Neural progenitor cell (in vitro differentiated cells): Measurements from ENCODE around the gene TRAPPC6A. TPM values are rescaled to one million over a fixed set of nuclear protein-coding genes. Genes with fewer than 3 reads are reported as not detected.

ENCODE experiments used
- DNase-seq: peaks from one replicate; pipeline ENCODE4 v3.0.0-alpha.2; 2016; ENCODE audit warnings: low spot score
- H2AFZ ChIP-seq: fragments of 200-600 bp; sonication (generic); replicated peaks from 2 replicates; pipeline ENCODE4 v1.6.1; 2016; ENCODE audit warnings: antibody characterized with exemption
- H3F3A ChIP-seq: fragments of 200-600 bp; sonication (generic); 2 replicates; pipeline ENCODE4 v1.6.1; 2016; ENCODE audit warnings: antibody characterized with exemption, low read depth
- H3K27ac ChIP-seq: fragments of 200-600 bp; sonication (generic); 2 replicates; pipeline ENCODE4 v1.5.1; 2016; ENCODE audit warnings: mild to moderate bottlenecking
- H3K27me3 ChIP-seq: fragments of 200-600 bp; sonication (generic); 2 replicates; pipeline ENCODE4 v1.6.1; 2016; ENCODE audit warnings: mild to moderate bottlenecking, moderate library complexity
- H3K36me3 ChIP-seq: fragments of 200-600 bp; sonication (generic); 2 replicates; pipeline ENCODE4 v1.5.1; 2016
- H3K4me1 ChIP-seq: fragments of 200-600 bp; sonication (generic); 2 replicates; pipeline ENCODE4 v1.6.1; 2016; ENCODE audit warnings: mixed run types
- H3K4me2 ChIP-seq: fragments of 200-600 bp; sonication (generic); 2 replicates; pipeline ENCODE4 v1.6.1; 2016
- H3K4me3 ChIP-seq: fragments of 200-600 bp; sonication (generic); 2 replicates; pipeline ENCODE4 v1.5.1; 2016
- H3K79me2 ChIP-seq: fragments of 200-600 bp; sonication (generic); 2 replicates; pipeline ENCODE4 v1.6.1; 2016; ENCODE audit warnings: low read depth
- H3K9ac ChIP-seq: fragments of 200-600 bp; sonication (generic); 2 replicates; pipeline ENCODE4 v1.6.1; 2016
- H3K9me3 ChIP-seq: fragments of 200-600 bp; sonication (generic); 2 replicates; pipeline ENCODE4 v1.5.1; 2016; ENCODE audit warnings: low read depth
- H4K20me1 ChIP-seq: fragments of 200-600 bp; sonication (generic); 2 replicates; pipeline ENCODE4 v1.6.1; 2016; ENCODE audit warnings: low read depth
- H3K27ac Mint-ChIP-seq: 3 replicates; pipeline ENCODE4 v1.8.0; 2021; ENCODE audit warnings: mixed read lengths
- H3K27me3 Mint-ChIP-seq: 2 replicates; pipeline ENCODE4 v1.8.0; 2022; ENCODE audit warnings: low read depth, mild to moderate bottlenecking, inconsistent platforms, moderate library complexity, mixed read lengths; ENCODE audit not compliant: insufficient read depth
- H3K36me3 Mint-ChIP-seq: 3 replicates; pipeline ENCODE4 v1.8.0; 2021; ENCODE audit warnings: mixed read lengths
- H3K4me1 Mint-ChIP-seq: 3 replicates; pipeline ENCODE4 v1.8.0; 2021; ENCODE audit warnings: mixed read lengths
- H3K4me3 Mint-ChIP-seq: 3 replicates; pipeline ENCODE4 v1.8.0; 2021; ENCODE audit warnings: mild to moderate bottlenecking, moderate library complexity, mixed read lengths
- H3K9me3 Mint-ChIP-seq: 3 replicates; pipeline ENCODE4 v1.8.0; 2020; ENCODE audit warnings: mixed read lengths
- CTCF ChIP-seq: fragments of 200-600 bp; sonication (generic); IDR thresholded peaks from 2 replicates; pipeline ENCODE4 v1.5.1; 2017; ENCODE audit warnings: antibody characterized with exemption, mild to moderate bottlenecking
- EZH2 ChIP-seq: fragments of 200-600 bp; sonication (generic); IDR thresholded peaks from 2 replicates; pipeline ENCODE4 v1.6.1; 2017; ENCODE audit warnings: antibody characterized with exemption, mild to moderate bottlenecking, moderate library complexity
- EZH2phosphoT487 ChIP-seq: fragments of 200-600 bp; sonication (generic); IDR thresholded peaks from 2 replicates; pipeline ENCODE4 v1.6.1; 2017; ENCODE audit warnings: antibody characterized with exemption
- total RNA-seq: library from RNA; depleted of rRNA; stranded (reverse); fragments of >200 nt; gene quantifications from 2 replicates; pipeline ENCODE4 v1.2.3, GENCODE V29; 2015; ENCODE audit warnings: low replicate concordance

The TRAPPC6A gene
- total RNA-seq, 1 donor from 2014 or later, result 24.7 TPM

- no peaks in the 10 kb centered on the region for H3K9me3 ChIP-seq
- no peaks in the 10 kb centered on the region for H3K36me3 ChIP-seq
- TF ChIP-seq EZH2phosphoT487, result no peak
- no peak for TF ChIP-seq CTCF
- TF ChIP-seq EZH2, result no peak
- H4K20me1 ChIP-seq, result peaks cover 2% of the 10 kb centered on the region
- no peak overlapping the region for H3K4me3 Mint-ChIP-seq
- no peaks in the 10 kb centered on the region for H3K4me1 ChIP-seq
- no peak overlapping the region for H3K27ac ChIP-seq
- H3K9ac ChIP-seq, result no peak overlapping the region
- H3K27ac Mint-ChIP-seq, result no peak overlapping the region
- no peaks in the 10 kb centered on the region for H3K9me3 Mint-ChIP-seq
- no peaks in the 10 kb centered on the region for H3K79me2 ChIP-seq
- peaks cover 12% of the 10 kb centered on the region for H3K27me3 Mint-ChIP-seq
- peaks cover under 1% of the 10 kb centered on the region for H3K27me3 ChIP-seq
- no peak overlapping the region for H3K4me3 ChIP-seq
- no peak overlapping the region for H2AFZ ChIP-seq
- peaks cover 7% of the 10 kb centered on the region for H3K36me3 Mint-ChIP-seq
- DNase-seq, result no peak
- H3K4me2 ChIP-seq, result no peak overlapping the region
- H3F3A ChIP-seq, result no peaks in the 10 kb centered on the region
- no peaks in the 10 kb centered on the region for H3K4me1 Mint-ChIP-seq
Measured at GRCh38 chr19:45145270-45146189, 32.5 kb downstream of the TRAPPC6A start.

GRCh38 chr19:45144431-45145269 is 33.4 kb downstream of the TRAPPC6A start:
- no peaks in the 10 kb centered on the region for H3K4me1 ChIP-seq
- no peaks in the 10 kb centered on the region for H3K79me2 ChIP-seq
- Mint-ChIP-seq H3K9me3 (no peaks in the 10 kb centered on the region), H3K27me3 (peaks cover 8% of the 10 kb centered on the region), H3K27ac (no peak overlapping the region), H3K4me3 (no peak overlapping the region), H3K36me3 (peaks cover 7% of the 10 kb centered on the region), H3K4me1 (no peaks in the 10 kb centered on the region)
- peaks cover 6% of the 10 kb centered on the region for H4K20me1 ChIP-seq
- H3K9ac ChIP-seq, result no peak overlapping the region
- no peaks in the 10 kb centered on the region for H3K27me3 ChIP-seq
- H3F3A ChIP-seq, result no peaks in the 10 kb centered on the region
- H3K9me3 ChIP-seq, result no peaks in the 10 kb centered on the region
- no peak overlapping the region for H3K4me3 ChIP-seq
- H3K27ac ChIP-seq, result no peak overlapping the region
- TF ChIP-seq EZH2, result no peak
- TF ChIP-seq CTCF, result no peak
- no peak for TF ChIP-seq EZH2phosphoT487
- H2AFZ ChIP-seq, result no peak overlapping the region
- no peaks in the 10 kb centered on the region for H3K36me3 ChIP-seq
- H3K4me2 ChIP-seq, result no peak overlapping the region
- no peak for DNase-seq

- no peaks in the 10 kb centered on the region for H3K36me3 ChIP-seq
- H3K27ac Mint-ChIP-seq, result peak overlapping the region; percentile 46
- H3K27ac ChIP-seq, result no peak overlapping the region
- H3K4me3 ChIP-seq, result no peak overlapping the region
- no peaks in the 10 kb centered on the region for H3K9me3 ChIP-seq
- peaks cover 2% of the 10 kb centered on the region for H3K27me3 Mint-ChIP-seq
- H3K4me1 Mint-ChIP-seq, result peaks cover 4% of the 10 kb centered on the region
- no peaks in the 10 kb centered on the region for H3K27me3 ChIP-seq
- H3K4me2 ChIP-seq, result no peak overlapping the region
- TF ChIP-seq EZH2phosphoT487, result no peak
- no peak for TF ChIP-seq EZH2
- TF ChIP-seq CTCF, result no peak
- H2AFZ ChIP-seq, result no peak overlapping the region
- H3K4me1 ChIP-seq, result no peaks in the 10 kb centered on the region
- peaks cover 5% of the 10 kb centered on the region for H3K79me2 ChIP-seq
- DNase-seq, result no peak
- peaks cover 14% of the 10 kb centered on the region for H4K20me1 ChIP-seq
- no peaks in the 10 kb centered on the region for H3F3A ChIP-seq
- no peak overlapping the region for H3K9ac ChIP-seq
- no peaks in the 10 kb centered on the region for H3K9me3 Mint-ChIP-seq
- H3K4me3 Mint-ChIP-seq, result no peak overlapping the region
- H3K36me3 Mint-ChIP-seq, result peaks cover 7% of the 10 kb centered on the region
Measured at GRCh38 chr19:45142726-45143110, 35.3 kb downstream of the TRAPPC6A start.
